T-cell (primary cell): Measurements from ENCODE around the gene MUC5B. TPM values are rescaled to one million over a fixed set of nuclear protein-coding genes. Genes with fewer than 3 reads are reported as not detected.
"Not testable (repeated sequence)": the region's sequence is repeated elsewhere in the genome, so short reads cannot be mapped to it uniquely, and the experiment has no call there.

Experiments used
- ATAC-seq, 4 experiments: fragments of 200-7000 bp in 3 of 4; fragments of 150-1000 bp in 1 of 4; cut with Tn5 transposase; replicated peaks in 1 of 4; 1 replicate in 3 of 4; 2 replicates in 1 of 4; pipeline ENCODE4 v1.10.0; 2021; ENCODE audit warnings: moderate library complexity in 3 of 4, mild to moderate bottlenecking in 2 of 4, moderate number of reproducible peaks in 1 of 4
- CTCF ChIA-PET, 2 donors: fragments of 300-600 bp; sonication (Branson Sonifier 250); formaldehyde crosslinking; loops; one replicate each; lab custom pipeline; 2022; ENCODE audit warnings: antibody characterized with exemption in 2 of 2; lab: Charles Lee
- POLR2A ChIA-PET, 2 donors: fragments of 300-600 bp; sonication (Branson Sonifier 250); formaldehyde crosslinking; loops; one replicate each; lab custom pipeline; 2022; ENCODE audit warnings: antibody characterized with exemption in 2 of 2; lab: Charles Lee
- DNase-seq, 35 experiments: peaks; one replicate each; pipeline versions ENCODE4 v3.0.0 to v3.0.0-alpha.2; 2013 to 2023
- H3K27ac ChIP-seq: one replicate; pipeline ENCODE4 v1.5.1; 2013; ENCODE audit warnings: low read length
- H3K27me3 ChIP-seq, 2 experiments: replicated peaks in 1 of 2; 1 replicate in 1 of 2; 2 replicates in 1 of 2; pipeline versions ENCODE4 v1.6.1 to v1.7.0; 2013; ENCODE audit warnings: low read length in 1 of 2, mixed read lengths in 1 of 2; ENCODE audit not compliant: control insufficient read depth in 2 of 2, insufficient read depth in 2 of 2; ENCODE audit errors: extremely low read depth in 1 of 2
- H3K36me3 ChIP-seq, 2 donors: 1 replicate in 1 of 2; 2 replicates in 1 of 2; pipeline versions ENCODE4 v1.6.1 to v1.7.0; 2013; ENCODE audit warnings: low read length in 1 of 2; ENCODE audit not compliant: control insufficient read depth in 2 of 2, insufficient read depth in 1 of 2; ENCODE audit errors: extremely low read depth in 1 of 2
- H3K4me1 ChIP-seq, 2 experiments: 1 replicate in 1 of 2; 2 replicates in 1 of 2; pipeline versions ENCODE4 v1.6.1 to v1.7.0; 2013; ENCODE audit warnings: low read length in 2 of 2, mixed read lengths in 1 of 2; ENCODE audit not compliant: insufficient read depth in 2 of 2, control insufficient read depth in 1 of 2; ENCODE audit errors: extremely low read depth in 1 of 2
- H3K4me3 ChIP-seq, 2 donors: 1 replicate in 1 of 2; 2 replicates in 1 of 2; pipeline versions ENCODE4 v1.5.1 to v1.7.0; 2013; ENCODE audit warnings: mild to moderate bottlenecking in 2 of 2, low read length in 1 of 2, moderate library complexity in 1 of 2; ENCODE audit not compliant: control insufficient read depth in 1 of 2; ENCODE audit errors: extremely low read depth in 1 of 2
- H3K9me3 ChIP-seq: 2 replicates; pipeline ENCODE4 v1.7.0; 2013
- H3K27ac Mint-ChIP-seq, 2 donors: one replicate each; pipeline ENCODE4 v1.8.0; 2020 to 2021; ENCODE audit warnings: mild to moderate bottlenecking in 2 of 2, mixed read lengths in 2 of 2
- H3K27me3 Mint-ChIP-seq, 2 donors: one replicate each; pipeline ENCODE4 v1.8.0; 2021 to 2022; ENCODE audit warnings: mixed read lengths in 2 of 2
- H3K36me3 Mint-ChIP-seq: one replicate; pipeline ENCODE4 v1.8.0; 2021; ENCODE audit warnings: mixed read lengths
- H3K4me1 Mint-ChIP-seq, 3 donors: one replicate each; pipeline ENCODE4 v1.8.0; 2020 to 2022; ENCODE audit warnings: mixed read lengths in 3 of 3, mild to moderate bottlenecking in 1 of 3
- H3K4me3 Mint-ChIP-seq, 3 donors: one replicate each; pipeline ENCODE4 v1.8.0; 2020 to 2022; ENCODE audit warnings: mild to moderate bottlenecking in 3 of 3, mixed read lengths in 3 of 3, moderate library complexity in 3 of 3
- H3K9me3 Mint-ChIP-seq, 3 donors: one replicate each; pipeline ENCODE4 v1.8.0; 2020 to 2022; ENCODE audit warnings: mixed read lengths in 3 of 3
- WGBS: methylation state at CpG from one replicate; pipeline ENCODE4 v1.1.5; 2013; ENCODE audit warnings: missing lambda C conversion rate; ENCODE audit not compliant: insufficient coverage; 5-methylcytosine and 5-hydroxymethylcytosine counted together
- total RNA-seq, 35 experiments: library from RNA in 6 of 35; stranded (reverse) in 6 of 35; fragments of 120-200 nt in 1 of 35; gene quantifications; one replicate each; pipeline versions ENCODE4 v1.2.1 to v1.2.4 and lab custom pipeline; 2013 to 2026

The MUC5B gene
- 1 to 10 TPM in 3 of 5 donors, not detected in 2; 1.8 to 4.0 (median 3.6) TPM for total RNA-seq
- total RNA-seq (2013) = 0.06 TPM
- total RNA-seq (lab: John Stamatoyannopoulos, UW) = 0 to 0.15 (median 0) reads per million in 29 experiments

- no peaks in the 10 kb centered on the region for H3K9me3 ChIP-seq
- 76% methylated on average over 23 of the region's 36 CpGs for WGBS
- Mint-ChIP-seq H3K4me3 (no peak within 1 kb of the TSS), H3K9me3 (no peaks in the 10 kb centered on the region), H3K36me3 (no peaks in the 10 kb centered on the region), H3K27me3 (peaks cover 7 to 12% of the 10 kb centered on the region in 2 donors), H3K4me1 (no peaks in the 10 kb centered on the region), H3K27ac (no peak within 1 kb of the TSS)
- peaks cover 0 to 60% of the 10 kb centered on the region in 2 experiments for H3K27me3 ChIP-seq
- DNase-seq (no peak), ATAC-seq (no peak)
- no peak within 1 kb of the TSS for H3K27ac ChIP-seq
- H3K4me3 ChIP-seq = no peak within 1 kb of the TSS
- H3K36me3 ChIP-seq = no peaks in the 10 kb centered on the region
- H3K4me1 ChIP-seq = no peaks in the 10 kb centered on the region
- ChIA-PET POLR2A (no interaction called here), CTCF (no interaction called here)
Observed at GRCh38 chr11:1222491-1223345, at the start of gene MUC5B. TSS of gene MUC5B (plus strand) at chr11:1223066. CDS start at chr11:1223124, 58 bp downstream.

- H3K9me3 Mint-ChIP-seq, H3K9me3 ChIP-seq, H3K27ac ChIP-seq, CTCF ChIA-PET, DNase-seq, H3K4me3 Mint-ChIP-seq, H3K4me3 ChIP-seq, ATAC-seq, H3K27me3 Mint-ChIP-seq, H3K27ac Mint-ChIP-seq, H3K4me1 Mint-ChIP-seq, H3K36me3 ChIP-seq, POLR2A ChIA-PET, H3K36me3 Mint-ChIP-seq, H3K4me1 ChIP-seq: not testable (repeated sequence)
- peaks cover 0 to 11% of the 10 kb centered on the region in 2 experiments for H3K27me3 ChIP-seq
- 89% methylated on average over 3 of the region's 3 CpGs for WGBS
Observed at GRCh38 chr11:1173396-1173795, 49.5 kb upstream of the MUC5B start.

GRCh38 chr11:1174441-1175370, 48.2 kb upstream of the MUC5B start:
- Histone ChIP-seq H3K4me3 (no peak overlapping the region), H3K27me3 (peaks cover 0 to 15% of the 10 kb centered on the region in 2 experiments), H3K36me3 (no peaks in the 10 kb centered on the region), H3K27ac (no peak overlapping the region), H3K9me3 (no peaks in the 10 kb centered on the region), H3K4me1 (no peaks in the 10 kb centered on the region)
- Mint-ChIP-seq H3K4me3 (no peak overlapping the region), H3K27ac (no peak overlapping the region), H3K9me3 (peaks cover 0 to 4% (median 0%) of the 10 kb centered on the region in 3 donors), H3K4me1 (no peaks in the 10 kb centered on the region), H3K36me3 (no peaks in the 10 kb centered on the region), H3K27me3 (peaks cover 0 to 4% of the 10 kb centered on the region in 2 donors)
- ATAC-seq (no peak), DNase-seq (no peak)
- whole genome bisulfite sequencing = 95% methylated on average over 36 of the region's 39 CpGs
- CTCF ChIA-PET = no interaction called here
- POLR2A ChIA-PET = no interaction called here

- Histone ChIP-seq H3K27ac (no peak overlapping the region), H3K4me3 (no peak overlapping the region), H3K36me3 (no peaks in the 10 kb centered on the region), H3K4me1 (no peaks in the 10 kb centered on the region), H3K27me3 (peaks cover 0 to 20% of the 10 kb centered on the region in 2 experiments), H3K9me3 (no peaks in the 10 kb centered on the region)
- no peaks in the 10 kb centered on the region for H3K36me3 Mint-ChIP-seq
- DNase-seq (no peak), ATAC-seq (no peak)
- CTCF ChIA-PET = no interaction called here
- peaks cover 0 to 4% (median 0%) of the 10 kb centered on the region in 3 donors for H3K9me3 Mint-ChIP-seq
- peaks cover 0 to 4% of the 10 kb centered on the region in 2 donors for H3K27me3 Mint-ChIP-seq
- 89% methylated on average over 22 of the region's 22 CpGs for WGBS
- no peaks in the 10 kb centered on the region for H3K4me1 Mint-ChIP-seq
- no peak overlapping the region for H3K4me3 Mint-ChIP-seq
- no peak overlapping the region for H3K27ac Mint-ChIP-seq
- POLR2A ChIA-PET = no interaction called here
Observed at GRCh38 chr11:1175461-1176223, 47.2 kb upstream of the MUC5B start.

GRCh38 chr11:1176224-1177019, 46.4 kb upstream of the MUC5B start:
- peaks cover 0 to 27% of the 10 kb centered on the region in 2 experiments for H3K27me3 ChIP-seq
- H3K9me3 ChIP-seq = no peaks in the 10 kb centered on the region
- H3K4me1 ChIP-seq = peaks cover 0 to 2% of the 10 kb centered on the region in 2 experiments
- ATAC-seq = no peak
- H3K36me3 ChIP-seq = no peaks in the 10 kb centered on the region
- no peak overlapping the region for H3K4me3 ChIP-seq
- WGBS = 93% methylated on average over 30 of the region's 32 CpGs
- Mint-ChIP-seq H3K27ac (no peak overlapping the region), H3K36me3 (no peaks in the 10 kb centered on the region), H3K9me3 (no peaks in the 10 kb centered on the region), H3K4me1 (no peaks in the 10 kb centered on the region), H3K27me3 (peaks cover 0 to 4% of the 10 kb centered on the region in 2 donors), H3K4me3 (no peak overlapping the region)
- ChIA-PET CTCF (no interaction called here), POLR2A (no interaction called here)
- no peak for DNase-seq
- no peak overlapping the region for H3K27ac ChIP-seq
